Neural progenitor cell (in vitro differentiated cells): ENCODE measurements around the gene WDR20. TPM values are rescaled to one million over a fixed set of nuclear protein-coding genes. Genes with fewer than 3 reads are reported as not detected.
"Not testable (repeated sequence)": the region's sequence is repeated elsewhere in the genome, so short reads cannot be mapped to it uniquely, and the experiment has no call there.

Experiments used
- DNase-seq: peaks from one replicate; pipeline ENCODE4 v3.0.0-alpha.2; 2016; ENCODE audit warnings: low spot score
- H2AFZ ChIP-seq: fragments of 200-600 bp; sonication (generic); replicated peaks from 2 replicates; pipeline ENCODE4 v1.6.1; 2016; ENCODE audit warnings: antibody characterized with exemption
- H3F3A ChIP-seq: fragments of 200-600 bp; sonication (generic); 2 replicates; pipeline ENCODE4 v1.6.1; 2016; ENCODE audit warnings: antibody characterized with exemption, low read depth
- H3K27ac ChIP-seq: fragments of 200-600 bp; sonication (generic); 2 replicates; pipeline ENCODE4 v1.5.1; 2016; ENCODE audit warnings: mild to moderate bottlenecking
- H3K27me3 ChIP-seq: fragments of 200-600 bp; sonication (generic); 2 replicates; pipeline ENCODE4 v1.6.1; 2016; ENCODE audit warnings: mild to moderate bottlenecking, moderate library complexity
- H3K36me3 ChIP-seq: fragments of 200-600 bp; sonication (generic); 2 replicates; pipeline ENCODE4 v1.5.1; 2016
- H3K4me1 ChIP-seq: fragments of 200-600 bp; sonication (generic); 2 replicates; pipeline ENCODE4 v1.6.1; 2016; ENCODE audit warnings: mixed run types
- H3K4me2 ChIP-seq: fragments of 200-600 bp; sonication (generic); 2 replicates; pipeline ENCODE4 v1.6.1; 2016
- H3K4me3 ChIP-seq: fragments of 200-600 bp; sonication (generic); 2 replicates; pipeline ENCODE4 v1.5.1; 2016
- H3K79me2 ChIP-seq: fragments of 200-600 bp; sonication (generic); 2 replicates; pipeline ENCODE4 v1.6.1; 2016; ENCODE audit warnings: low read depth
- H3K9ac ChIP-seq: fragments of 200-600 bp; sonication (generic); 2 replicates; pipeline ENCODE4 v1.6.1; 2016
- H3K9me3 ChIP-seq: fragments of 200-600 bp; sonication (generic); 2 replicates; pipeline ENCODE4 v1.5.1; 2016; ENCODE audit warnings: low read depth
- H4K20me1 ChIP-seq: fragments of 200-600 bp; sonication (generic); 2 replicates; pipeline ENCODE4 v1.6.1; 2016; ENCODE audit warnings: low read depth
- H3K27ac Mint-ChIP-seq: 3 replicates; pipeline ENCODE4 v1.8.0; 2021; ENCODE audit warnings: mixed read lengths
- H3K27me3 Mint-ChIP-seq: 2 replicates; pipeline ENCODE4 v1.8.0; 2022; ENCODE audit warnings: low read depth, mild to moderate bottlenecking, inconsistent platforms, moderate library complexity, mixed read lengths; ENCODE audit not compliant: insufficient read depth
- H3K36me3 Mint-ChIP-seq: 3 replicates; pipeline ENCODE4 v1.8.0; 2021; ENCODE audit warnings: mixed read lengths
- H3K4me1 Mint-ChIP-seq: 3 replicates; pipeline ENCODE4 v1.8.0; 2021; ENCODE audit warnings: mixed read lengths
- H3K4me3 Mint-ChIP-seq: 3 replicates; pipeline ENCODE4 v1.8.0; 2021; ENCODE audit warnings: mild to moderate bottlenecking, moderate library complexity, mixed read lengths
- H3K9me3 Mint-ChIP-seq: 3 replicates; pipeline ENCODE4 v1.8.0; 2020; ENCODE audit warnings: mixed read lengths
- CTCF ChIP-seq: fragments of 200-600 bp; sonication (generic); IDR thresholded peaks from 2 replicates; pipeline ENCODE4 v1.5.1; 2017; ENCODE audit warnings: antibody characterized with exemption, mild to moderate bottlenecking
- EZH2 ChIP-seq: fragments of 200-600 bp; sonication (generic); IDR thresholded peaks from 2 replicates; pipeline ENCODE4 v1.6.1; 2017; ENCODE audit warnings: antibody characterized with exemption, mild to moderate bottlenecking, moderate library complexity
- EZH2phosphoT487 ChIP-seq: fragments of 200-600 bp; sonication (generic); IDR thresholded peaks from 2 replicates; pipeline ENCODE4 v1.6.1; 2017; ENCODE audit warnings: antibody characterized with exemption
- total RNA-seq: library from RNA; depleted of rRNA; stranded (reverse); fragments of >200 nt; gene quantifications from 2 replicates; pipeline ENCODE4 v1.2.3, GENCODE V29; 2015; ENCODE audit warnings: low replicate concordance

Gene WDR20
- total RNA-seq, 1 donor from 2014 or later: 22.4 TPM

GRCh38 chr14:102236026-102236425 lies 96.3 kb downstream of the WDR20 start:
- H3K9ac ChIP-seq: no peak overlapping the region

GRCh38 chr14:102238131-102238530 lies 98.4 kb downstream of the WDR20 start:
- no peak overlapping the region for H2AFZ ChIP-seq
- H3K27me3 Mint-ChIP-seq: no peaks in the 10 kb centered on the region
- H3K4me2 ChIP-seq: no peak overlapping the region
- no peak overlapping the region for H3K4me3 Mint-ChIP-seq
- H3K27ac Mint-ChIP-seq: no peak overlapping the region
- H3K9ac ChIP-seq: no peak overlapping the region
- DNase-seq: no peak
- peaks cover 10% of the 10 kb centered on the region for H3F3A ChIP-seq
- H3K36me3 ChIP-seq: no peaks in the 10 kb centered on the region
- H4K20me1 ChIP-seq: no peaks in the 10 kb centered on the region
- no peaks in the 10 kb centered on the region for H3K4me1 Mint-ChIP-seq
- H3K36me3 Mint-ChIP-seq: peaks cover 2% of the 10 kb centered on the region
- H3K27ac ChIP-seq: no peak overlapping the region
- H3K4me1 ChIP-seq: no peaks in the 10 kb centered on the region
- H3K9me3 ChIP-seq: no peaks in the 10 kb centered on the region
- TF ChIP-seq EZH2phosphoT487 (no peak), EZH2 (no peak), CTCF (no peak)
- no peak overlapping the region for H3K4me3 ChIP-seq
- H3K9me3 Mint-ChIP-seq: no peaks in the 10 kb centered on the region
- H3K79me2 ChIP-seq: no peaks in the 10 kb centered on the region
- H3K27me3 ChIP-seq: no peaks in the 10 kb centered on the region

More at GRCh38 chr14:102236026-102236425, 96.3 kb downstream of the WDR20 start:
- H3K4me2 ChIP-seq: no peak overlapping the region
- H3K4me3 Mint-ChIP-seq: no peak overlapping the region
- no peaks in the 10 kb centered on the region for H4K20me1 ChIP-seq
- peaks cover 2% of the 10 kb centered on the region for H3K36me3 Mint-ChIP-seq
- peak overlapping the region; percentile 17 for H2AFZ ChIP-seq
- H3K4me1 ChIP-seq: peaks cover 11% of the 10 kb centered on the region
- H3F3A ChIP-seq: peaks cover 13% of the 10 kb centered on the region
- H3K79me2 ChIP-seq: no peaks in the 10 kb centered on the region
- no peaks in the 10 kb centered on the region for H3K36me3 ChIP-seq
- no peaks in the 10 kb centered on the region for H3K4me1 Mint-ChIP-seq
- H3K27me3 Mint-ChIP-seq: no peaks in the 10 kb centered on the region
- no peak overlapping the region for H3K4me3 ChIP-seq
- no peak overlapping the region for H3K27ac ChIP-seq
- no peaks in the 10 kb centered on the region for H3K27me3 ChIP-seq
- no peak for TF ChIP-seq EZH2
- no peak for TF ChIP-seq CTCF
- no peak for TF ChIP-seq EZH2phosphoT487
- DNase-seq: no peak
- H3K27ac Mint-ChIP-seq: no peak overlapping the region
- no peaks in the 10 kb centered on the region for H3K9me3 Mint-ChIP-seq
- no peaks in the 10 kb centered on the region for H3K9me3 ChIP-seq

GRCh38 chr14:102238766-102239165 lies 99.1 kb downstream of the WDR20 start:
- H3K4me1 ChIP-seq: no peaks in the 10 kb centered on the region
- no peaks in the 10 kb centered on the region for H3K79me2 ChIP-seq
- H3K9me3 ChIP-seq: no peaks in the 10 kb centered on the region
- no peaks in the 10 kb centered on the region for H3K27me3 ChIP-seq
- no peak overlapping the region for H3K27ac ChIP-seq
- H3K4me1 Mint-ChIP-seq: no peaks in the 10 kb centered on the region
- no peak overlapping the region for H3K4me3 ChIP-seq
- no peak overlapping the region for H3K4me2 ChIP-seq
- H3K36me3 ChIP-seq: no peaks in the 10 kb centered on the region
- H3K9me3 Mint-ChIP-seq: no peaks in the 10 kb centered on the region
- no peaks in the 10 kb centered on the region for H3K27me3 Mint-ChIP-seq
- no peaks in the 10 kb centered on the region for H4K20me1 ChIP-seq
- H3K27ac Mint-ChIP-seq: no peak overlapping the region
- H3K9ac ChIP-seq: no peak overlapping the region
- peaks cover 2% of the 10 kb centered on the region for H3K36me3 Mint-ChIP-seq
- TF ChIP-seq EZH2: no peak
- TF ChIP-seq CTCF: no peak
- no peak for TF ChIP-seq EZH2phosphoT487
- no peak for DNase-seq
- no peak overlapping the region for H2AFZ ChIP-seq
- H3K4me3 Mint-ChIP-seq: no peak overlapping the region
- H3F3A ChIP-seq: peaks cover 10% of the 10 kb centered on the region

- Histone ChIP-seq H3K4me3 (no peak overlapping the region), H3K79me2 (no peaks in the 10 kb centered on the region), H3K27ac (no peak overlapping the region), H3K27me3 (no peaks in the 10 kb centered on the region), H3K9me3 (no peaks in the 10 kb centered on the region), H3K36me3 (no peaks in the 10 kb centered on the region), H2AFZ (no peak overlapping the region), H3K4me1 (no peaks in the 10 kb centered on the region), H3K9ac (no peak overlapping the region), H3F3A (peaks cover 10% of the 10 kb centered on the region), H3K4me2 (no peak overlapping the region), H4K20me1 (no peaks in the 10 kb centered on the region)
- H3K36me3 Mint-ChIP-seq: peaks cover 2% of the 10 kb centered on the region
- no peak overlapping the region for H3K4me3 Mint-ChIP-seq
- no peaks in the 10 kb centered on the region for H3K4me1 Mint-ChIP-seq
- TF ChIP-seq CTCF: no peak
- no peak for TF ChIP-seq EZH2
- no peak for TF ChIP-seq EZH2phosphoT487
- no peaks in the 10 kb centered on the region for H3K9me3 Mint-ChIP-seq
- no peak for DNase-seq
- no peak overlapping the region for H3K27ac Mint-ChIP-seq
- no peaks in the 10 kb centered on the region for H3K27me3 Mint-ChIP-seq
Observed at GRCh38 chr14:102239231-102239630, 99.5 kb downstream of the WDR20 start.

GRCh38 chr14:102240481-102240880 lies 100.8 kb downstream of the WDR20 start:
- not testable (repeated sequence) for H3K79me2 ChIP-seq, H3K36me3 ChIP-seq, H3K27me3 Mint-ChIP-seq, DNase-seq, H3K27ac ChIP-seq, H3K4me1 Mint-ChIP-seq, H3K27me3 ChIP-seq, H4K20me1 ChIP-seq, H3K9me3 Mint-ChIP-seq, H3K4me1 ChIP-seq, H3K4me3 ChIP-seq, H2AFZ ChIP-seq, H3K4me2 ChIP-seq, H3K27ac Mint-ChIP-seq, H3K36me3 Mint-ChIP-seq, H3K4me3 Mint-ChIP-seq, H3K9me3 ChIP-seq, H3K9ac ChIP-seq
- H3F3A ChIP-seq: peaks cover 10% of the 10 kb centered on the region
